Loucy (cell line): ENCODE data around the gene KCNT1.

Experiments used
- H2AFZ ChIP-seq: fragments of 200-600 bp; sonication (generic); 2 replicates; pipeline ENCODE4 v1.6.0; 2016; ENCODE audit warnings: antibody characterized with exemption, mild to moderate bottlenecking, low read length, moderate library complexity
- H3F3A ChIP-seq: fragments of 200-600 bp; 2 replicates; pipeline ENCODE4 v1.6.0; 2016; ENCODE audit warnings: antibody characterized with exemption, low read depth, mild to moderate bottlenecking
- H3K27me3 ChIP-seq: fragments of 200-600 bp; sonication (generic); 2 replicates; pipeline ENCODE4 v1.6.1; 2014; ENCODE audit warnings: low read length, mild to moderate bottlenecking; ENCODE audit not compliant: insufficient read depth, poor library complexity, severe bottlenecking
- H3K36me3 ChIP-seq: fragments of 200-600 bp; sonication (generic); 2 replicates; pipeline ENCODE4 v1.6.1; 2016; ENCODE audit warnings: low read length; ENCODE audit not compliant: insufficient read depth
- H3K4me1 ChIP-seq: fragments of 200-600 bp; sonication (generic); 2 replicates; pipeline ENCODE4 v1.5.1; 2014; ENCODE audit warnings: low read length, mild to moderate bottlenecking; ENCODE audit not compliant: insufficient read depth, poor library complexity, severe bottlenecking
- H3K4me2 ChIP-seq: fragments of 200-600 bp; sonication (generic); 2 replicates; pipeline ENCODE4 v1.6.0; 2014; ENCODE audit warnings: antibody characterized with exemption, low read length, low read depth, mild to moderate bottlenecking; ENCODE audit not compliant: poor library complexity, severe bottlenecking
- H3K4me3 ChIP-seq: fragments of 200-600 bp; sonication (generic); 2 replicates; pipeline ENCODE4 v1.5.1; 2014; ENCODE audit warnings: low read length, mild to moderate bottlenecking, mixed read lengths; ENCODE audit not compliant: poor library complexity, severe bottlenecking
- H3K79me2 ChIP-seq: fragments of 200-600 bp; sonication (generic); 2 replicates; pipeline ENCODE4 v1.6.1; 2014; ENCODE audit warnings: low read length; ENCODE audit not compliant: insufficient read depth
- H3K9ac ChIP-seq: fragments of 200-600 bp; sonication (generic); 2 replicates; pipeline ENCODE4 v1.6.0; 2014; ENCODE audit warnings: mild to moderate bottlenecking, low read depth, low read length, moderate library complexity; ENCODE audit not compliant: poor library complexity, severe bottlenecking
- H3K9me2 ChIP-seq: fragments of 200-600 bp; sonication (generic); replicated peaks from 2 replicates; pipeline ENCODE4 v1.6.1; 2016; ENCODE audit warnings: low read depth, low read length, mixed read lengths
- H3K9me3 ChIP-seq: fragments of 200-600 bp; sonication (generic); 2 replicates; pipeline ENCODE4 v1.6.1; 2014; ENCODE audit warnings: mild to moderate bottlenecking, antibody characterized with exemption, low read length, low read depth; ENCODE audit not compliant: insufficient read depth
- H4K20me1 ChIP-seq: fragments of 200-600 bp; sonication (generic); 2 replicates; pipeline ENCODE4 v1.6.0; 2014; ENCODE audit warnings: antibody characterized with exemption, low read length, mild to moderate bottlenecking; ENCODE audit not compliant: insufficient read depth, poor library complexity, severe bottlenecking
- CTCF ChIP-seq: fragments of 200-600 bp; sonication (generic); conservative IDR thresholded peaks from 2 replicates; pipeline ENCODE4 v1.5.1; 2014; ENCODE audit warnings: mild to moderate bottlenecking, antibody characterized with exemption, low read length
- EZH2phosphoT487 ChIP-seq: fragments of 200-600 bp; IDR thresholded peaks from 2 replicates; pipeline ENCODE4 v1.6.1; 2018; ENCODE audit warnings: antibody characterized with exemption, mild to moderate bottlenecking, moderate library complexity, borderline replicate concordance

KCNT1 gene

DNA sequence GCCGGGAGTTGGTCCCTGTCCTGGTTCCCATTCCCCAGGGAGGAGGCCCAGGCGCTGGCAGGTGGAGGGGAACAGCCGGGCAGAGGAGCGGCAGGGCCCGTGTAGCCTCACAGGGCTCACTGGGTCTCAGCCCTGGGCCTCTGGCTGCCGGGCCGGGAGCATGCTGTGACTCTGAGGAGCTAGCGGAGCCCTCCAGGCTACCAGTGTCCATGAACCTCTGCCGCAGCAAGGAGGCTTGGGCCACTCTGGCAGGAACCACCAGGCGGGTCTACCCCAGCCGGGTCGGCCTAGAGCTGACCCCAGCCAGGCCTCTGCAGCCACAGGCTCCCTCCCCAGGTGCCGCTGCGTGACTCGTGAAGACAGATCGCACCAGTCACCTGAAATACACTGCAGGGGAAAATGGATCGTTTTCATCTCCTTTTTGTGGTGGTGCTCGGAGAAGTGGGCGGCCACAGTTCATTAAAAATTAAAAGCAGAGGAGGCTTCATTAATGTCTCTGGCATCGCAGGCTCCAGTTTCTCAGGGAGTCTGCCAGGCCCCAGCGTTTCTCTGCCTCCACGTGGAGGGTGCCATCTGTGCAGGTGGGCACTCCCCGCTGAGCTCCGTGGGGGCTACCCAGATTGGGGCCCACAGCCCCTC lies 43.8 kb downstream of the KCNT1 start:
- H3K4me3 ChIP-seq: no peak overlapping the region
- no peaks in the 10 kb centered on the region for H3K36me3 ChIP-seq
- no peaks in the 10 kb centered on the region for H3K4me1 ChIP-seq
- H4K20me1 ChIP-seq: no peaks in the 10 kb centered on the region
- H3K79me2 ChIP-seq: no peaks in the 10 kb centered on the region
- H3K9me3 ChIP-seq: peaks cover 7% of the 10 kb centered on the region; the same call in 1 of the 2 replicates
- no peak overlapping the region for H2AFZ ChIP-seq
- TF ChIP-seq CTCF (no peak), EZH2phosphoT487 (no peak)
- H3K4me2 ChIP-seq: no peak overlapping the region
- H3F3A ChIP-seq: no peaks in the 10 kb centered on the region
- H3K27me3 ChIP-seq: no peaks in the 10 kb centered on the region
- no peaks in the 10 kb centered on the region for H3K9me2 ChIP-seq
- H3K9ac ChIP-seq: no peak overlapping the region

DNA sequence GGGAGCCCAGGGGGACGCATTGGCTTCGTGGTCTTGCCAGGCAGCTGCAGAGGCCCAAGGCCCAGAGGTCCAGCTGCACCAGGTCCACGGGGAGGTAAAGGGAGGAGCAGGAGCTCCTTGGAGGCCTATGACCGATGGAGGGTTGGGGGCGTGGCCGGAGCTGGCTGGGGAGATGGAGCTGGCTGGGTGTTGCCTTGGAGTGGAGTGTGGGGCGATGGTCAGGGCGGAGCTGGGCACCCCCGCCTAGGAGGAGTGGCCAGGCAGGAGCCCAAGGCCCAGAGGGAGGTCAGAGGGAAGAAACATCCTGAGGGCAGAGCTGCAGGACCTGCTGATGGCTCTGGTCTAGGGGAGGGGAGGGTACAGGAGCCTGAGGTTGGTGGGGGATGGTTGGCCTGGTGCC lies 44.6 kb downstream of the KCNT1 start:
- H2AFZ ChIP-seq: no peak overlapping the region
- no peaks in the 10 kb centered on the region for H3K4me1 ChIP-seq
- H3K36me3 ChIP-seq: no peaks in the 10 kb centered on the region
- peaks cover 7% of the 10 kb centered on the region; the same call in 1 of the 2 replicates for H3K9me3 ChIP-seq
- no peaks in the 10 kb centered on the region for H3K9me2 ChIP-seq
- H4K20me1 ChIP-seq: no peaks in the 10 kb centered on the region
- no peak overlapping the region for H3K4me2 ChIP-seq
- H3K4me3 ChIP-seq: no peak overlapping the region
- TF ChIP-seq EZH2phosphoT487 (no peak), CTCF (no peak)
- H3K9ac ChIP-seq: no peak overlapping the region
- no peaks in the 10 kb centered on the region for H3K27me3 ChIP-seq
- no peaks in the 10 kb centered on the region for H3K79me2 ChIP-seq
- no peaks in the 10 kb centered on the region for H3F3A ChIP-seq

- Histone ChIP-seq H3K9ac (no peak overlapping the region), H3K9me2 (no peaks in the 10 kb centered on the region), H3K4me1 (no peaks in the 10 kb centered on the region), H3K36me3 (no peaks in the 10 kb centered on the region), H3K4me2 (no peak overlapping the region), H3F3A (no peaks in the 10 kb centered on the region), H3K27me3 (no peaks in the 10 kb centered on the region), H3K79me2 (no peaks in the 10 kb centered on the region), H2AFZ (no peak overlapping the region), H4K20me1 (no peaks in the 10 kb centered on the region), H3K4me3 (no peak overlapping the region), H3K9me3 (peaks cover 7% of the 10 kb centered on the region; the same call in 1 of the 2 replicates)
- no peak for TF ChIP-seq EZH2phosphoT487
- TF ChIP-seq CTCF: no peak
These were observed 45.3 kb downstream of the KCNT1 start for GRCh38 chr9:135747311-135747710.
